WERI-Rb-1 (cell line): ENCODE results near the gene HMCN1.

Experiments used
- DNase-seq: peaks from one replicate; pipeline ENCODE4 v3.0.0-alpha.2; 2020
- H3K27ac ChIP-seq: fragments of 250-450 bp; sonication (Bioruptor Pico); 2 replicates; pipeline ENCODE4 v1.5.1; 2020; ENCODE audit warnings: mild to moderate bottlenecking, moderate library complexity
- H3K27me3 ChIP-seq: fragments of 250-450 bp; sonication (Bioruptor Pico); 2 replicates; pipeline ENCODE4 v1.5.1; 2021; ENCODE audit warnings: mild to moderate bottlenecking, low read depth, moderate library complexity; ENCODE audit not compliant: insufficient read depth, severe bottlenecking
- H3K36me3 ChIP-seq: fragments of 250-450 bp; sonication (Bioruptor Pico); 2 replicates; pipeline ENCODE4 v1.5.1; 2020; ENCODE audit warnings: mild to moderate bottlenecking, moderate library complexity
- H3K4me3 ChIP-seq: 2 replicates; pipeline ENCODE4 v1.5.1; 2011; ENCODE audit warnings: low read depth, mild to moderate bottlenecking, control low read depth, low read length
- H3K9me3 ChIP-seq: fragments of 250-450 bp; sonication (Bioruptor Pico); 2 replicates; pipeline ENCODE4 v1.5.1; 2021; ENCODE audit warnings: mild to moderate bottlenecking, moderate library complexity; ENCODE audit not compliant: severe bottlenecking
- CTCF ChIP-seq: IDR thresholded peaks from 2 replicates; pipeline ENCODE4 v1.5.1; 2011; ENCODE audit warnings: low read depth, mild to moderate bottlenecking, control low read depth, inconsistent platforms, low read length

Gene HMCN1

GRCh38 chr1:186059752-186060151 is 325.6 kb downstream of the HMCN1 start:
- H3K27ac ChIP-seq = no peak overlapping the region
- no peak for DNase-seq

GRCh38 chr1:186060226-186060625 is 326.0 kb downstream of the HMCN1 start:
- H3K9me3 ChIP-seq = no peaks in the 10 kb centered on the region
- no peak for TF ChIP-seq CTCF
- DNase-seq = no peak

More at GRCh38 chr1:186059752-186060151, 325.6 kb downstream of the HMCN1 start:
- no peaks in the 10 kb centered on the region for H3K36me3 ChIP-seq
- no peak overlapping the region for H3K4me3 ChIP-seq
- H3K9me3 ChIP-seq = no peaks in the 10 kb centered on the region
- no peak for TF ChIP-seq CTCF
- no peaks in the 10 kb centered on the region for H3K27me3 ChIP-seq

GRCh38 chr1:186063091-186063657 is 329.0 kb downstream of the HMCN1 start:
- no peak overlapping the region for H3K4me3 ChIP-seq
- peaks cover 5% of the 10 kb centered on the region for H3K27me3 ChIP-seq
- no peaks in the 10 kb centered on the region for H3K36me3 ChIP-seq
- H3K27ac ChIP-seq = no peak overlapping the region
- no peak for TF ChIP-seq CTCF
- no peak for DNase-seq
- H3K9me3 ChIP-seq = no peaks in the 10 kb centered on the region

More at GRCh38 chr1:186060226-186060625, 326.0 kb downstream of the HMCN1 start:
- Histone ChIP-seq H3K4me3 (no peak overlapping the region), H3K27ac (no peak overlapping the region), H3K36me3 (no peaks in the 10 kb centered on the region), H3K27me3 (no peaks in the 10 kb centered on the region)

- no peak overlapping the region for H3K4me3 ChIP-seq
- peaks cover 5% of the 10 kb centered on the region for H3K27me3 ChIP-seq
- no peaks in the 10 kb centered on the region for H3K36me3 ChIP-seq
- no peaks in the 10 kb centered on the region for H3K9me3 ChIP-seq
- no peak overlapping the region for H3K27ac ChIP-seq
- TF ChIP-seq CTCF = no peak
- DNase-seq = no peak
These were observed 332.2 kb downstream of the HMCN1 start for GRCh38 chr1:186066411-186066810.

- Histone ChIP-seq H3K27me3 (no peaks in the 10 kb centered on the region), H3K9me3 (no peaks in the 10 kb centered on the region), H3K36me3 (no peaks in the 10 kb centered on the region), H3K4me3 (no peak overlapping the region), H3K27ac (no peak overlapping the region)
- no peak for TF ChIP-seq CTCF
- no peak for DNase-seq
These were observed 339.5 kb downstream of the HMCN1 start for GRCh38 chr1:186073697-186074096.

- H3K36me3 ChIP-seq = no peaks in the 10 kb centered on the region
- no peak for DNase-seq
- no peaks in the 10 kb centered on the region for H3K9me3 ChIP-seq
- TF ChIP-seq CTCF = no peak
- no peak overlapping the region for H3K4me3 ChIP-seq
- H3K27me3 ChIP-seq = no peaks in the 10 kb centered on the region
- no peak overlapping the region for H3K27ac ChIP-seq
These were observed 341.8 kb downstream of the HMCN1 start for GRCh38 chr1:186076006-186076405.
